H9 (cell line): ENCODE data around the gene RALY. TPM values are rescaled to one million over a fixed set of nuclear protein-coding genes. Genes with fewer than 3 reads are reported as not detected.
A peak's percentile ranks its signal among the peaks of the same experiment; 100 is the strongest.

Experiments
- DNase-seq: peaks from one replicate; pipeline ENCODE4 v3.0.0-alpha.2; 2017
- H2AFZ ChIP-seq: one replicate; pipeline ENCODE4 v1.6.1; 2013; ENCODE audit warnings: mild to moderate bottlenecking, low read length, control low read depth, moderate library complexity
- H2AK5ac ChIP-seq: 2 replicates; pipeline ENCODE4 v1.6.1; 2013; ENCODE audit warnings: low read length, control low read depth, mixed read lengths; ENCODE audit not compliant: insufficient read length
- H2BK120ac ChIP-seq: one replicate; pipeline ENCODE4 v1.6.1; 2013; ENCODE audit warnings: low read depth, mild to moderate bottlenecking, low read length, control low read depth, inconsistent platforms; ENCODE audit not compliant: poor library complexity, severe bottlenecking
- H2BK12ac ChIP-seq: 2 replicates; pipeline ENCODE4 v1.6.1; 2013; ENCODE audit warnings: low read length, control low read depth, mixed read lengths, low read depth; ENCODE audit not compliant: insufficient read length
- H2BK15ac ChIP-seq: 2 replicates; pipeline ENCODE4 v1.6.1; 2013; ENCODE audit warnings: low read depth, low read length, control low read depth
- H2BK20ac ChIP-seq: one replicate; pipeline ENCODE4 v1.6.1; 2013; ENCODE audit warnings: low read depth, mild to moderate bottlenecking, low read length, control low read depth, inconsistent platforms; ENCODE audit not compliant: poor library complexity, severe bottlenecking
- H2BK5ac ChIP-seq: 2 replicates; pipeline ENCODE4 v1.6.1; 2013; ENCODE audit warnings: low read length, control low read depth, mixed read lengths; ENCODE audit not compliant: insufficient read length
- H3K14ac ChIP-seq: 2 replicates; pipeline ENCODE4 v1.6.1; 2013; ENCODE audit warnings: low read length, control low read depth; ENCODE audit not compliant: insufficient read depth
- H3K18ac ChIP-seq: 2 replicates; pipeline ENCODE4 v1.6.1; 2013; ENCODE audit warnings: low read depth, mild to moderate bottlenecking, mixed read lengths, low read length, control low read depth; ENCODE audit not compliant: insufficient read length
- H3K23ac ChIP-seq: 2 replicates; pipeline ENCODE4 v1.6.1; 2013; ENCODE audit warnings: low read length, control low read depth, mixed read lengths, low read depth; ENCODE audit not compliant: insufficient read length
- H3K23me2 ChIP-seq: 2 replicates; pipeline ENCODE4 v1.6.1; 2013; ENCODE audit warnings: low read depth, mild to moderate bottlenecking, mixed read lengths, low read length, control low read depth; ENCODE audit not compliant: insufficient read length, poor library complexity, severe bottlenecking
- H3K27ac ChIP-seq: 2 replicates; pipeline ENCODE4 v1.5.1; 2013; ENCODE audit warnings: low read length, control low read depth, mixed read lengths, low read depth; ENCODE audit not compliant: insufficient read length
- H3K27me3 ChIP-seq: 2 replicates; pipeline ENCODE4 v1.6.1; 2013; ENCODE audit warnings: low read length, control low read depth, inconsistent platforms; ENCODE audit not compliant: insufficient read depth
- H3K4ac ChIP-seq: 2 replicates; pipeline ENCODE4 v1.6.1; 2013; ENCODE audit warnings: low read depth, mild to moderate bottlenecking, control low read depth, inconsistent platforms, low read length, moderate library complexity
- H3K4me1 ChIP-seq: 2 replicates; pipeline ENCODE4 v1.6.1; 2013; ENCODE audit warnings: low read length, control low read depth, inconsistent platforms; ENCODE audit not compliant: insufficient read depth
- H3K4me2 ChIP-seq: 2 replicates; pipeline ENCODE4 v1.6.1; 2013; ENCODE audit warnings: low read length, control low read depth, mixed read lengths; ENCODE audit not compliant: insufficient read length, insufficient read depth
- H3K56ac ChIP-seq: 2 replicates; pipeline ENCODE4 v1.6.1; 2013; ENCODE audit warnings: low read depth, mild to moderate bottlenecking, mixed read lengths, low read length, control low read depth; ENCODE audit not compliant: insufficient read length
- H3K79me1 ChIP-seq: 2 replicates; pipeline ENCODE4 v1.6.1; 2013; ENCODE audit warnings: low read depth, mild to moderate bottlenecking, moderate library complexity, low read length, control low read depth, inconsistent platforms; ENCODE audit not compliant: insufficient read depth, poor library complexity, severe bottlenecking
- H3K79me2 ChIP-seq: 2 replicates; pipeline ENCODE4 v1.6.1; 2013; ENCODE audit warnings: low read length, control low read depth, inconsistent platforms; ENCODE audit not compliant: insufficient read depth
- H3K9ac ChIP-seq: 2 replicates; pipeline ENCODE4 v1.6.1; 2013; ENCODE audit warnings: low read length, control low read depth, mixed read lengths; ENCODE audit not compliant: insufficient read length; ENCODE audit errors: extremely low read depth
- H3K9me3 ChIP-seq: one replicate; pipeline ENCODE4 v1.6.1; 2013; ENCODE audit warnings: low read depth, low read length, inconsistent platforms; ENCODE audit not compliant: control insufficient read depth
- H3T11ph ChIP-seq: one replicate; pipeline ENCODE4 v1.6.1; 2013; ENCODE audit warnings: mild to moderate bottlenecking, low read length, control low read depth, inconsistent platforms
- H4K20me1 ChIP-seq: one replicate; pipeline ENCODE4 v1.6.1; 2013; ENCODE audit not compliant: control insufficient read depth, insufficient read length, insufficient read depth
- H4K5ac ChIP-seq: 2 replicates; pipeline ENCODE4 v1.6.1; 2013; ENCODE audit warnings: low read depth, mild to moderate bottlenecking, mixed read lengths, low read length, control low read depth; ENCODE audit not compliant: insufficient read length
- H4K8ac ChIP-seq: replicated peaks from 2 replicates; pipeline ENCODE4 v1.6.1; 2013; ENCODE audit warnings: low read length, control low read depth, mixed read lengths, low read depth; ENCODE audit not compliant: insufficient read length
- H4K91ac ChIP-seq: 2 replicates; pipeline ENCODE4 v1.6.1; 2013; ENCODE audit warnings: low read depth, mild to moderate bottlenecking, moderate library complexity, mixed read lengths, low read length, control low read depth; ENCODE audit not compliant: insufficient read length
- H3K27ac Mint-ChIP-seq, 3 experiments: 2 replicates in 2 of 3; 3 replicates in 1 of 3; pipeline ENCODE4 v1.8.0; 2020 to 2021; ENCODE audit warnings: mixed read lengths in 3 of 3, mild to moderate bottlenecking in 1 of 3, moderate library complexity in 1 of 3
- H3K27me3 Mint-ChIP-seq: 2 replicates; pipeline ENCODE4 v1.8.0; 2021; ENCODE audit warnings: low read depth, mild to moderate bottlenecking, moderate library complexity, mixed read lengths
- H3K36me3 Mint-ChIP-seq, 3 experiments: 2 replicates in 2 of 3; 3 replicates in 1 of 3; pipeline ENCODE4 v1.8.0; 2020 to 2021; ENCODE audit warnings: low read depth in 3 of 3, mixed read lengths in 3 of 3; ENCODE audit not compliant: insufficient read depth in 1 of 3
- H3K4me1 Mint-ChIP-seq, 2 experiments: 2 replicates each; pipeline ENCODE4 v1.8.0; 2020; ENCODE audit warnings: mixed read lengths in 2 of 2
- H3K4me3 Mint-ChIP-seq, 2 experiments: 2 replicates in 1 of 2; 3 replicates in 1 of 2; pipeline ENCODE4 v1.8.0; 2020 to 2021; ENCODE audit warnings: mild to moderate bottlenecking in 2 of 2, mixed read lengths in 2 of 2, moderate library complexity in 1 of 2
- H3K9me3 Mint-ChIP-seq, 2 experiments: 2 replicates in 1 of 2; 3 replicates in 1 of 2; pipeline ENCODE4 v1.8.0; 2020; ENCODE audit warnings: mild to moderate bottlenecking in 2 of 2, mixed read lengths in 2 of 2, moderate library complexity in 1 of 2
- WGBS: extraction: QIAGEN DNeasy Blood & Tissue Kit; methylation state at CpG from one replicate; pipeline ENCODE4 v1.1.7; 2013; ENCODE audit warnings: missing lambda C conversion rate, low lambda C conversion rate, mixed read lengths; ENCODE audit not compliant: insufficient read length; ENCODE audit errors: extremely low coverage; 5-methylcytosine and 5-hydroxymethylcytosine counted together
- total RNA-seq: library from RNA; stranded (reverse); gene quantifications from 2 replicates; pipeline ENCODE4 v1.2.1, GENCODE V29; 2021
- TF ChIP-seq, protein P1 (sequence below): fragments of 200-600 bp; sonication (generic); conservative IDR thresholded peaks from 3 replicates; pipeline ENCODE4 v1.8.0; 2021; ENCODE audit warnings: antibody characterized with exemption, mild to moderate bottlenecking

Gene RALY
- total RNA-seq, 1 experiment from 2014 or later = 199 TPM

DNA sequence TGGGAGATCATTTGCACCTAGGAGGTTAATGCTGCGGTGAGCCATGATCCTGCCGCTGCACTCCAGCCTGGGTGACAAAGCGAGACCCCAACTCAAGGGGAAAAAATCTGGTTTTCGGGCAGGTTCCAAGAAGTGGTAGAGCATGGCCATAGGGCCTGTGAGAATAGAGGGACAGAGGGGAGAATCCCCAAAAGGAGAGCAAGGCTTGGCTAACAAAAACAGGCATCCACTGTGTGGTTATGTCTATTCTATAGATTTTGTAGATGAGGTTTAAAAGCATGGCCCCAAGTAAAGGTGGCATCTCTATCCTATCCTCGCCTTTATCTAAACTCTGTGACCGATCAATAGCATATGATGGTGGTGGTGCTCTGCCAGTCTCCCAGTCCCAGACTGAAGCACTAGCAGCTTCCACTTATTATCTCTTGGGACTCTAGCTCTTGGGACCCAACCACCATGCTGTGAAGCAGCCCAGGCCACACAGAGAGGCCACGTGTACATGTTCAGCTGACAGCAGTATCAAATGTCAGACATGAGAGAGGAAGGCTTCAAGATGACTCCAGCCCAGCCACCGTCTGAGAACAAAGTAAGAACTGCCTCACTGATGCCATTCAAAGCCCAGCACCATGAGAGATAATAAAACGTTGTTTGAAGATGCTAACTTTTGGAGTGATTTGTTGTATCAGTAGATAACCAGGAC, 90.7 kb downstream of the RALY start:
- Mint-ChIP-seq H3K4me3 (no peak overlapping the region), H3K4me1 (no peaks in the 10 kb centered on the region), H3K36me3 (peaks cover 15 to 63% (median 24%) of the 10 kb centered on the region in 3 experiments), H3K9me3 (no peaks in the 10 kb centered on the region), H3K27me3 (no peaks in the 10 kb centered on the region), H3K27ac (peak overlapping the region; percentile 30 to 73 (median 50); a peak in 3 of 7 replicates)
- no peaks in the 10 kb centered on the region for H3K27me3 ChIP-seq
- H3K9me3 ChIP-seq = no peaks in the 10 kb centered on the region
- H2BK12ac ChIP-seq = no peak overlapping the region
- H2BK5ac ChIP-seq = no peak overlapping the region
- no peaks in the 10 kb centered on the region for H3K79me2 ChIP-seq
- H2BK120ac ChIP-seq = no peak overlapping the region
- H4K5ac ChIP-seq = no peak overlapping the region
- no peaks in the 10 kb centered on the region for H4K20me1 ChIP-seq
- no peak overlapping the region for H3K14ac ChIP-seq
- H3K4ac ChIP-seq = no peak overlapping the region
- H3K79me1 ChIP-seq = no peaks in the 10 kb centered on the region
- no peak overlapping the region for H3T11ph ChIP-seq
- H2BK20ac ChIP-seq = no peak overlapping the region
- no CpG with 5 or more reads among the region's 9 CpGs for WGBS
- DNase-seq = no peak
- H3K9ac ChIP-seq = no peak overlapping the region
- H2AFZ ChIP-seq = no peak overlapping the region
- H2BK15ac ChIP-seq = no peak overlapping the region
- H3K23ac ChIP-seq = no peak overlapping the region
- H2AK5ac ChIP-seq = no peak overlapping the region
- no peak overlapping the region for H4K8ac ChIP-seq
- H3K18ac ChIP-seq = no peak overlapping the region
- no peak overlapping the region for H3K4me2 ChIP-seq
- TF ChIP-seq, protein P1, sequence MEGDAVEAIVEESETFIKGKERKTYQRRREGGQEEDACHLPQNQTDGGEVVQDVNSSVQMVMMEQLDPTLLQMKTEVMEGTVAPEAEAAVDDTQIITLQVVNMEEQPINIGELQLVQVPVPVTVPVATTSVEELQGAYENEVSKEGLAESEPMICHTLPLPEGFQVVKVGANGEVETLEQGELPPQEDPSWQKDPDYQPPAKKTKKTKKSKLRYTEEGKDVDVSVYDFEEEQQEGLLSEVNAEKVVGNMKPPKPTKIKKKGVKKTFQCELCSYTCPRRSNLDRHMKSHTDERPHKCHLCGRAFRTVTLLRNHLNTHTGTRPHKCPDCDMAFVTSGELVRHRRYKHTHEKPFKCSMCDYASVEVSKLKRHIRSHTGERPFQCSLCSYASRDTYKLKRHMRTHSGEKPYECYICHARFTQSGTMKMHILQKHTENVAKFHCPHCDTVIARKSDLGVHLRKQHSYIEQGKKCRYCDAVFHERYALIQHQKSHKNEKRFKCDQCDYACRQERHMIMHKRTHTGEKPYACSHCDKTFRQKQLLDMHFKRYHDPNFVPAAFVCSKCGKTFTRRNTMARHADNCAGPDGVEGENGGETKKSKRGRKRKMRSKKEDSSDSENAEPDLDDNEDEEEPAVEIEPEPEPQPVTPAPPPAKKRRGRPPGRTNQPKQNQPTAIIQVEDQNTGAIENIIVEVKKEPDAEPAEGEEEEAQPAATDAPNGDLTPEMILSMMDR = no peak
- H3K27ac ChIP-seq = no peak overlapping the region
- no peaks in the 10 kb centered on the region for H3K4me1 ChIP-seq
- H3K56ac ChIP-seq = no peak overlapping the region
- H3K23me2 ChIP-seq = no peaks in the 10 kb centered on the region
- no peak overlapping the region for H4K91ac ChIP-seq
